ENCODE results near the gene RREB1. TPM values are rescaled to one million over a fixed set of nuclear protein-coding genes. Genes with fewer than 3 reads are reported as not detected.

The RREB1 gene
- total RNA-seq, 2 donors from 2014 or later, result 20.6 to 27.5 TPM

DNA sequence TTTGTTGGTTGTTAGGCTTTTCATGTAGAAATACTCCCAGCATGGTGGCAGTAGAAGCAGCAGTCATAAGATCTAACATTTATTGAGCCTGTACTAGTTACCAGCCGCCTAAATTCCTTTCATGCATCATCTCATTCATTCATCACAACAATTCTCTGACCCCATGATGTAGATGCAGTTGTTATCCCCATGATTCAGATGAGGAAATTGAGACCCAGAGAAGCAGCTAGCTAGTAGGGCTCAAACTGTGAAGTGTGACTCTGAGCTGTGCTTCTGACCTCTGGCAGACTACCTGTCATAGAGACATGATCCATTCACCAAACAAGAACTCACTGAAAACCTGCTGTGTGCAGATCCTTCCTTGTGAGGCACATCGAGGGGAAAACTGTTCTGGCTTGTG, 16.9 kb downstream of the RREB1 start:
- DNase-seq (ENCODE audit: low spot score), result no peak
- Mint-ChIP-seq H3K4me1 (ENCODE audit: low read depth in 2 of 2) (peaks cover 53 to 60% of the 10 kb centered on the region in 2 donors), H3K36me3 (no peaks in the 10 kb centered on the region), H3K27ac (no peak overlapping the region), H3K4me3 (no peak overlapping the region), H3K9me3 (no peaks in the 10 kb centered on the region), H3K27me3 (no peaks in the 10 kb centered on the region)
- no peak for ATAC-seq

DNA sequence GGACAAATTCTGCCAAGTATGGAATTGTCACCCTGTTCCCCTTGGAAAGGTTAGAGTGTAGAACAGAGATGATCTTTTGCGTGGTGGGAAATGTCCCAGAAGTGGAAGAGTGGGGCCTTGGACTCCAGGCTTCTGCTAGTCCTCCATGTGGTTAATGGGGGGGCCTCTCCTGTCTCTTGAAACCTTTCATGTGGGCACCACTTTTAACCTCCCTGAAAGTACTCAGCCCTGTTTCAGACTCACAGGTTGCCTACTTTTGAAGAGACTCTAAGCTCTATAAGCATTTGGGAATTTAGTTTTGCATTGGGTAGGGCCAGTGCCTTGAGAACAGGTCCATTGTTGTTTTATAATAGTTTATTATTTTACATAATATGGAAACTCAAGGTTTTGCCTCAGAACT, 17.5 kb downstream of the RREB1 start:
- ATAC-seq (no peak), DNase-seq (ENCODE audit: low spot score) (no peak)
- Mint-ChIP-seq H3K4me1 (ENCODE audit: low read depth in 2 of 2) (peaks cover 58 to 63% of the 10 kb centered on the region in 2 donors), H3K4me3 (no peak overlapping the region), H3K27ac (peak overlapping the region in 1 of 2 donors; percentile 53), H3K9me3 (no peaks in the 10 kb centered on the region), H3K36me3 (no peaks in the 10 kb centered on the region), H3K27me3 (no peaks in the 10 kb centered on the region)

DNA sequence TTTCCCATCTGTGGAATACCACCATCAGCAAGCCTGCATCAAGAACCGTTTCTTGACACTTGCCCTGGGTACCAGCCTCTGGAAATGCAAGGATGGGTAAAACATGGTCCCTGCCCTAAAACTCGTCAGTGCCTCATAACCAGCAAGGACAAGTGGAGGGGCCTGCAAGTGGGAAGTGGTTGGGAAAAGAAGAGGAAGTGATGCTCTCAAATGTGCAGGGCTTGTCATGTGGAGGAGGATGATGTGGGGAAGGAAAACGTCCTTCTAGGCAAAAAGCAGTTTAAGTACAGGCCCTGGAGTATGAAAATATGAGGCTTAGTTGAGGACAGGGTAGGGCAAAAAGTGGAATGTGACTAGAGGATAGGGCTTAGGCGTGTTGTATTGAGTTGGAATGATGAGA, 19.0 kb downstream of the RREB1 start:
- Mint-ChIP-seq H3K4me3 (no peak overlapping the region), H3K27ac (peak overlapping the region in 1 of 2 donors; percentile 45), H3K9me3 (no peaks in the 10 kb centered on the region), H3K27me3 (no peaks in the 10 kb centered on the region), H3K36me3 (no peaks in the 10 kb centered on the region), H3K4me1 (ENCODE audit: low read depth in 2 of 2) (peaks cover 61 to 71% of the 10 kb centered on the region in 2 donors)
- DNase-seq (ENCODE audit: low spot score) (no peak), ATAC-seq (no peak)

DNA sequence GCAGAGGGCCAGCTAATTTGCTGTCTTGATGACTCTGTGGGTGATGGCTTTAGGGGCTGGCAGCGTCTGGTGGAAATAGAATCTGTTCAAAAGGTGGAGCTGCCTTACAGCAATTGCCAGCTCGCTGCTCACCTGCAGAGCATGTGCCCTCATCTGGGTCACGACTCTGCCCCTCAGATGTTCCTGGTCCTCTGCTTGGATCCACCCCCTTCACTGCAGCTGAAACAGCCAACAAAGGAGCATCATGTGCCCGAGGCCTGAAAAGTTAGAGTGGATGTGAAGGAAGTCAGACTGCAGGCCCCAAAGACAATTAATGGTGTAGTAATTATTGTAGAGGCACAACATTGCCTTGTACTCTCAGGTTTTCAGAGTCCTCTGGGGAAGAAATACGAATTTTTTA, 19.9 kb downstream of the RREB1 start:
- H3K27me3 Mint-ChIP-seq, result no peaks in the 10 kb centered on the region
- no peaks in the 10 kb centered on the region for H3K36me3 Mint-ChIP-seq
- H3K27ac Mint-ChIP-seq, result peak overlapping the region; percentile 45 to 90
- no peaks in the 10 kb centered on the region for H3K9me3 Mint-ChIP-seq
- no peak overlapping the region for H3K4me3 Mint-ChIP-seq
- DNase-seq (ENCODE audit: low spot score), result no peak
- ATAC-seq, result no peak
- H3K4me1 Mint-ChIP-seq (ENCODE audit: low read depth in 2 of 2), result peaks cover 66 to 77% of the 10 kb centered on the region in 2 donors

DNA sequence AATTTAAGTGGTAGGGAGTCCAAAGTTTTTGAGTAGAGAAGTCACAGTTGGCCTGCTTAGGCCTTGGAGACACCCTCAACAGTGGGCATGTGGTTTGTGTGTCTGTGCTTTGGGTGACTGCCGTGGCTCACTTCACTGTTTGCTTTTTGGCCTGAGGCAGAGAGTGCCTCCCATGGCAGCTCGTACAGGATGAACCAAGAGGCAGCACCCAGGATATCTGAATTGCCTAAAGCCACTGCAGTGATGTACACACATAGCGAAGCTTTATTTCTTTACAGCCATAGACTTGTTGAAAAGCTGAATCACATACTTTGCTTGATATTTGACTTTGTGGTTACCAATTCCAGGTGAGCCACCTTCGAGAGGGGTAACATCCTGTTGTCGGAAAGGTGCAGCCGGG, 21.6 kb downstream of the RREB1 start:
- DNase-seq (ENCODE audit: low spot score), result no peak

DNA sequence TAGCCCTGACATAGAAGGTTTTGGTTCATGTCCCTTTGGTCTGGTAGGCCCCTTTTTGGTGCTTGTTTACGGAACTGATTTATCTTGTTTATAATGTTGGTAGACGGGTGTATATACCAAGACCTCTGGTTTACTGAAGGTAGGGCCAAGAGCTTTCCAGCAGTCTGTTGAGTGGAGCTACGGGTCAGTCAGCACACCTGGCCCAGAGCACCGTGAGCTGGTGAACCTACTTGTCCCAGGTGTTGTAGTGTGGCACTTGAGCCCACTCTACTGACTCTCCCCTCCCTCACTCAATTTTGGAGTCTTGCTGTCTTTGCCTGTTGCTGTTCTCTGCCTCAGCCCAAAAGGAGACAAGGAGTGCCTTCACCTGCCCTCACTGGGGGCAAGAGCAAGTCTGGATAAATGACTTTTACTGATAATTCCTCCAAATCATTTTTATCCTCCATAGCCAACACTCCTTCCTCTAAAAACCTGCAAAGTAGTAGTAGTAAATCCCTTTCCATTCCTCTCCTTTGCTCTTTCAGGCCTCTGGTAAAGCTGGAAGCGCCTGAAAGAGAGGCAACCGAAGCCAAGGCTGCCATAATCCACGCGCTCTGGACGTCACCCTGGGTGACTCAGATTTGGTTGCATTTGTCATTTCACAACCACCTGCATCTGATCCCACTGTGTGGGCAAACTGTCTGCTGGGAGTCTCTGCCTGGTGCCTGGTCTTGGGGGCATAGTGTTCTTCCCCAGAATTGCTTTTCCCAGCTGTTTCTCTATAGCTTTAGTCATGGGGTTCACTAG, 22.2 kb downstream of the RREB1 start:
- ATAC-seq (peak; percentile 79 to 80), DNase-seq (ENCODE audit: low spot score) (no peak)
- H3K4me3 Mint-ChIP-seq, result peak overlapping the region; percentile 28
- peaks cover 60 to 73% of the 10 kb centered on the region in 2 donors for H3K4me1 Mint-ChIP-seq (ENCODE audit: low read depth in 2 of 2)
- no peaks in the 10 kb centered on the region for H3K9me3 Mint-ChIP-seq
- H3K27me3 Mint-ChIP-seq, result no peaks in the 10 kb centered on the region
- peak overlapping the region; percentile 45 to 90 for H3K27ac Mint-ChIP-seq
- H3K36me3 Mint-ChIP-seq, result no peaks in the 10 kb centered on the region

More for the DNA sequence above, 21.6 kb downstream of the RREB1 start:
- ATAC-seq, result no peak
- Mint-ChIP-seq H3K9me3 (no peaks in the 10 kb centered on the region), H3K27ac (peak overlapping the region; percentile 45 to 90), H3K36me3 (no peaks in the 10 kb centered on the region), H3K4me1 (ENCODE audit: low read depth in 2 of 2) (peaks cover 63 to 75% of the 10 kb centered on the region in 2 donors), H3K27me3 (no peaks in the 10 kb centered on the region), H3K4me3 (peak overlapping the region; percentile 21)

DNA sequence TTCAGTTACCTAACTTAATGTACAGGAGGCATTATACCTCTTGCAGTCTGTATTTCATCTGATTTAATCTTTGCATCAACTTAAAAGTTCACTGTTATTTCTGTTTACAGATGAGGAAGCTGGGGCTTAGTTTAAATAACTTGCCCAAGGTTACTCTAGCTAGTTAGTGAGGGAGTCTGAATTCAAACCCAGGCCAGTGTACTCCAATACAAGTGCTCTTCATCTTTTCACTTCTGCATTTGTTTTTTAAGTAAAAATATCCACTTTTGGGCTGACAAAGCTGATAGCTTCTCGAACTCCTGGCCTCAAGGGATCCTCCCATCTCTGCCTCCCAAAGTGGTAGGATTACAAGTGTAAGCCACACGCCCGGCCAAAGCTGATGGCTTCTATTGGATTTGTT, 23.6 kb downstream of the RREB1 start:
- no peak for DNase-seq (ENCODE audit: low spot score)
- Mint-ChIP-seq H3K27ac (no peak overlapping the region), H3K4me1 (ENCODE audit: low read depth in 2 of 2) (peaks cover 56 to 71% of the 10 kb centered on the region in 2 donors), H3K27me3 (no peaks in the 10 kb centered on the region), H3K9me3 (no peaks in the 10 kb centered on the region), H3K4me3 (no peak overlapping the region), H3K36me3 (no peaks in the 10 kb centered on the region)
- no peak for ATAC-seq

DNA sequence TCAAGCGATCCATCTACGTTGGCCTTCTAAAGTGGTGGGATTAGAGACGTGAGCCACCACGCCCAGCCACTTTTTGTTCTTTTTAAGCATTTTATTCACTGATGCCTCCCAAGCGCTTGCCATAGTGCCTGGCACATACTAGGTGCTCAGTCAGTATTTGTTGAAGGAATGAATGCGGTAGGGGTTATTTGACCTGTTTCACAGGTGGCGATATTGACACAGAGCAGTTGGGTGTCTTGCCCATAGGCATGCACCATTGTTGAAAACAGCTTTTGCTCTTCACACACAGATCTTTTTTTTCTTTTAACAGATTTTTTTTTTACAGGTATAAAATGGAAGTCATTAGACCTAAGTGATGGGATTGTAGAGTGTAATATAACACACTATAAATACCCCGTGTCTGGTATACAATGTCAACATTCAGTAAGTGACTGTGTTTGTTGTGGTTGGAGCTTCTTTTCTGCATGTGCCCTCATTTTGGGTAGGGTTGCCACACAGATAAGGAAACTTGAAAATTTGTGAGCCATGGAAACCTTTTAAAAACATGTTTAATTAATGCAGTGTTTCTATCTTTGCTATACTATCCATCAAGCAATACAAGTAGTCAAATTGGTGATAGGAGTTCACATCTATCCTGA, 24.8 kb downstream of the RREB1 start:
- H3K36me3 Mint-ChIP-seq, result no peaks in the 10 kb centered on the region

DNA sequence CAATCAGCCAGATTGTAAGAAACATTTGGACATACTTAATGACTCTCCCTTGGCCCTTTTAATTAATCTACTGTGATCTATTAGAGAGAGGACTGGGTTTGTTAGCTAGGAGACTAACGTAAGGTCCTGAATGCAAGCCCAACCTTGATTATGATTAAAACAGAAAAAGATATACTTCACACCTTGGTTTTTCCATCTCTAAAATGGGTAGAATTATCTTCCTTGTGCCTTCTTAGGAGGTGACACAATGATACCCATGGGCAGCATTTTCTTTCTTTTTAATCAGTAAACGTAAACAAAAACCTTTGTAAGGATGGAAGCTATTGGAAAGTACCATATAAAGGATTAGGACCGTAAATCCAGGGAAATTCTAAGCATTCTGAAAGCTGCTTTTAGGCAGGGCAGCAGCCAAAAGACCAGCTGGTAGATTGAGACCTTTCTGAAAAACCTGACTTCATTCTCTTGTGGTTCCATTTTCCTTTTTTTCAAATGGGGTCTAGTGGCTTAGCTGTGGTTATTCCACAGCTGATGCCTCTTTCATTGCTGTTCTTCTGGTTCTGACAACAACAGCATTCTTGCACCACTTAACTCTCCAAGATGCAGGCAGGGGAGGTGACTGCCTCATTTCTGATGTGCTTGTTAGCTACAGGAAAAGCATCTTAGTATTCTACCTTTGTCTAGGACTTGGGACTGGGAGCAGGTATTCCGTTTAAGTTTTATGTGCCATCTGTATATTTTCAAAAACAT, 27.4 kb downstream of the RREB1 start:
- Mint-ChIP-seq H3K36me3 (no peaks in the 10 kb centered on the region), H3K27ac (peak overlapping the region in 1 of 2 donors; percentile 76), H3K4me1 (ENCODE audit: low read depth in 2 of 2) (peaks cover 45 to 62% of the 10 kb centered on the region in 2 donors), H3K9me3 (no peaks in the 10 kb centered on the region), H3K4me3 (peak overlapping the region; percentile 4), H3K27me3 (no peaks in the 10 kb centered on the region)
- ATAC-seq (no peak), DNase-seq (ENCODE audit: low spot score) (no peak)

More for the DNA sequence above, 24.8 kb downstream of the RREB1 start:
- no peak overlapping the region for H3K27ac Mint-ChIP-seq
- H3K4me1 Mint-ChIP-seq (ENCODE audit: low read depth in 2 of 2), result peaks cover 57 to 69% of the 10 kb centered on the region in 2 donors
- DNase-seq (ENCODE audit: low spot score), result no peak
- H3K27me3 Mint-ChIP-seq, result no peaks in the 10 kb centered on the region
- ATAC-seq, result no peak
- no peaks in the 10 kb centered on the region for H3K9me3 Mint-ChIP-seq
- no peak overlapping the region for H3K4me3 Mint-ChIP-seq

DNA sequence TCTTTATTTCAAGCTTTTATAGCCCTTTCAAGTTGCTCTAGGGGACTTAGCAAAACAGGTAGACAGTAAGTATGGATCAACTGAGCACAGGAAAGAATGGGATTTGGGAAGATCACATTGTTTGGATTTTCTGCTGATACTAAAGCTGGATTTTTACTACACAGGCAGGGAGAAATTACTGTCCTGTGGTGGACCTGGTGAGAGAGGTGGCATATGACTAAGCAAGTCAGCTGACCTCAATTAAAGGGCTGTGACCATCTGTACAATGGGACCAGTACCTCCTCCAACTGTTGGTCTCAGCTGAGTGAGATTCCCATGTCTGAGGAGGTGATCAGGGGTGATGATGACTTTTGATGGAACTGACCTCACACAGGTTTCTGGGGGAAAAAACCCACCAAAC, 28.0 kb downstream of the RREB1 start:
- Mint-ChIP-seq H3K4me1 (ENCODE audit: low read depth in 2 of 2) (peaks cover 44 to 57% of the 10 kb centered on the region in 2 donors), H3K27ac (peak overlapping the region in 1 of 2 donors; percentile 76), H3K36me3 (no peaks in the 10 kb centered on the region), H3K4me3 (peak overlapping the region; percentile 4), H3K9me3 (no peaks in the 10 kb centered on the region), H3K27me3 (no peaks in the 10 kb centered on the region)
- DNase-seq (ENCODE audit: low spot score) (no peak), ATAC-seq (peak; percentile 57 to 67)

DNA sequence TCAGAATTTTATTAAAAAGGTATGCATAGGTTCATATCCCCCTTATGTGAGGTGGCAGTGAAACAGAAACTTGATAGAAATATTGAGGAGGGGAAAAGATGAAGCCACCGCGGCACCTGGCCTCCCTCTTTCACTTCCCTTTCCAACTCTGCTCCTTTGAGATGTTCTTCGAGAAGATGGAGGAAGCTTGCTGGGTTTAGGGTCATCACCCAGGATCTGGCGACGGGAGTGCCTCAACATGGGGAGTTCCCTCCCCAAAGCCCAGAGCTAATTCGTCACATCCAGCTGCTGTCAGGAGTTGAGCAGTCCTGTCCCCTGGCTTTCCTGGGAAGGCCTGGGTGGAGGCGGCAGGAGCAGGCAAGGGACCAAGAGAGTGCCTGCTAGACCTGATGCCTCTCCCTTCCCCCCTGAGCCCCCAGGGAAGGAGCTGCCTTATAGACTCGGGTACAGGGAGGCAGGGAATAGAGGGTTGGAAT, 29.1 kb downstream of the RREB1 start:
- no peak for DNase-seq (ENCODE audit: low spot score)
- H3K4me3 Mint-ChIP-seq, result peak overlapping the region; percentile 88
- no peaks in the 10 kb centered on the region for H3K27me3 Mint-ChIP-seq
- no peaks in the 10 kb centered on the region for H3K36me3 Mint-ChIP-seq
- ATAC-seq, result no peak
- H3K4me1 Mint-ChIP-seq (ENCODE audit: low read depth in 2 of 2), result peaks cover 45 to 58% of the 10 kb centered on the region in 2 donors
- H3K9me3 Mint-ChIP-seq, result no peaks in the 10 kb centered on the region
- peak overlapping the region; percentile 92 for H3K27ac Mint-ChIP-seq

DNA sequence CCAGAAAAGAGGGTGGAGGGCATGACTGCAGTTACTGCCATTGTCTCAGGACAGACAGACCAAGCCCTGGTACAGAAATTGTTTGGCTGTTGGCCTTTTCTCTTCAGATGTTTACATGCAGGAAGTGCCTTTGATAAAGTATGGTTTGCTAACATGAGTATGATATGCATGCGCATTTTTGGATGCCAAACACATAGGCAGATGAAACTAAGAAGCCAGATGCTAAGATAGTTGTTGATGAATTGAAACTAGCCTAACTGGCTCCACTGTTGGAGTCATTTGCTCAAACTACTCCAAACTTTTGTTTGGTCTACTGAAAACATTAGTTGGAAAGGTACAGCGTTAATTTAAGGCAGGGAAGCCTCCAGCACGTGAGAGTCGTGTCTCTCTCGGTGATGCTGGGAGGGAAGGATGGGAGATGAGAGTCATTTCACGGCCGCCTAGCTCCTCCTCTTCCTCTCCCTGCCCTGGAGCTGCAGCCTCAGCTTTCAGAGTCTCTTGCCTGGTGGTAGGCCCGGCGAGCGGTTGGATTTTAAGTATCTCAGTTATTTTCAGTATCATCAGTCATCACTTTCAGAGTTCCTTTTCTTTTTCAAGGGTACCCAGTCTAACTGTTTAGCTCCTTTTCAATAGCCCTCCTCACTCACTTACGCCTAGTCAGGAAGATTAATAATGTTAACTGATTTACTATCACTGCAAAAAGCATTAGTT, 29.7 kb downstream of the RREB1 start:
- Mint-ChIP-seq H3K4me1 (ENCODE audit: low read depth in 2 of 2) (peaks cover 41 to 55% of the 10 kb centered on the region in 2 donors), H3K4me3 (peak overlapping the region; percentile 88), H3K36me3 (no peaks in the 10 kb centered on the region), H3K27me3 (no peaks in the 10 kb centered on the region), H3K27ac (peak overlapping the region; percentile 92), H3K9me3 (no peaks in the 10 kb centered on the region)
- DNase-seq (ENCODE audit: low spot score) (peak; percentile 69), ATAC-seq (peak in 1 of 2 donors; percentile 71)

DNA sequence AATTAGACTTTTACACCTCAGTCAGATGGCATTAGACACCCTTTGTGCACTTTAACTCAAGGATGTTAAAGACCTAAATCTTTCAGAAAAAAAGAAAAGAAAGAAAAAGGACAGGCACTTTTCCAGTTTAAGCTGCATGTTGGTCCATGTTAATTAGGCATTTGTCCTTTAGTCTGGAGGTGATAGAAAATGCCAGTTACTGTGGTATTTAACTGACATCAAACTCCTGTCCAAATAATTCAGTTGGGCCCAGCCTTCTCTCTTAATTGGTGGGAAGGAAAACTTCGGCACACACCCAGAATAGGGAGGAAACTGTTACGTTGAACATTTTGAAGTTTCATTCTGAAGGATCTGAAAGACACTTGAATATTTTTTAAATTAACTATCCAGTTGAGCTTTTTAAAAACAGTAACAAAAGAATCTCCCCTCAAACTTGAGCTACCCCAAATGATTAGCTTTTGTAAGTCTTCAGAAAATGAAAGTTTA, 30.3 kb downstream of the RREB1 start:
- Mint-ChIP-seq H3K4me1 (ENCODE audit: low read depth in 2 of 2) (peaks cover 43 to 52% of the 10 kb centered on the region in 2 donors), H3K27me3 (no peaks in the 10 kb centered on the region), H3K4me3 (peak overlapping the region; percentile 88), H3K9me3 (no peaks in the 10 kb centered on the region), H3K27ac (peak overlapping the region; percentile 92), H3K36me3 (no peaks in the 10 kb centered on the region)
- ATAC-seq (no peak), DNase-seq (ENCODE audit: low spot score) (no peak)

All from natural killer cell treated with Interleukin-12 subunit alpha and Interleukin-12 subunit beta and Interleukin-15 and Interleukin-18, amount 100 ng/mL, for 72 hours (primary cell).